Upper lobe of right lung (tissue), 1 donor: ENCODE measurements around the gene TRMT1. TPM values are rescaled to one million over a fixed set of nuclear protein-coding genes. Genes with fewer than 3 reads are reported as not detected.

Experiments used
- ATAC-seq: fragments of 200-7000 bp; cut with Tn5 transposase; one replicate; pipeline ENCODE4 v1.9.1; 2020; ENCODE audit warnings: mild to moderate bottlenecking, moderate library complexity
- DNase-seq: peaks from one replicate; pipeline ENCODE4 v3.0.0-alpha.2; 2020
- H3K27ac ChIP-seq: fragments of 200-600 bp; one replicate; pipeline ENCODE4 v1.8.0; 2022
- H3K27me3 ChIP-seq: fragments of 200-600 bp; one replicate; pipeline ENCODE4 v1.8.0; 2022; ENCODE audit warnings: mild to moderate bottlenecking
- H3K36me3 ChIP-seq: fragments of 200-600 bp; one replicate; pipeline ENCODE4 v1.8.0; 2022
- H3K4me1 ChIP-seq: fragments of 200-600 bp; one replicate; pipeline ENCODE4 v1.8.0; 2022
- H3K4me3 ChIP-seq: fragments of 200-600 bp; one replicate; pipeline ENCODE4 v1.8.0; 2022; ENCODE audit warnings: mild to moderate bottlenecking
- H3K9me3 ChIP-seq: fragments of 200-600 bp; one replicate; pipeline ENCODE4 v1.8.0; 2022
- intact Hi-C: fragments of 100-400 bp; cut with DNase I; formaldehyde crosslinking; loops from one replicate; pipeline ENCODE4 v1.11.0; 2022
- total RNA-seq: library from RNA; stranded (reverse); fragmentation: NEBNext Ultra II Directional; extraction: Animal tissue kit (Norgen Biotek cat#: 25700); gene quantifications from one replicate; pipeline ENCODE4 v1.2.1, GENCODE V29; 2021
- TF ChIP-seq, protein P1 (sequence below): fragments of 200-600 bp; IDR thresholded peaks from one replicate; pipeline ENCODE4 v1.8.0; 2022; ENCODE audit warnings: antibody characterized with exemption
- donor health status: DM: no; HTN: yes; CAD: no; lungs with severe emphysema.

Gene TRMT1
- total RNA-seq, 1 donor from 2014 or later = 33.7 TPM

DNA sequence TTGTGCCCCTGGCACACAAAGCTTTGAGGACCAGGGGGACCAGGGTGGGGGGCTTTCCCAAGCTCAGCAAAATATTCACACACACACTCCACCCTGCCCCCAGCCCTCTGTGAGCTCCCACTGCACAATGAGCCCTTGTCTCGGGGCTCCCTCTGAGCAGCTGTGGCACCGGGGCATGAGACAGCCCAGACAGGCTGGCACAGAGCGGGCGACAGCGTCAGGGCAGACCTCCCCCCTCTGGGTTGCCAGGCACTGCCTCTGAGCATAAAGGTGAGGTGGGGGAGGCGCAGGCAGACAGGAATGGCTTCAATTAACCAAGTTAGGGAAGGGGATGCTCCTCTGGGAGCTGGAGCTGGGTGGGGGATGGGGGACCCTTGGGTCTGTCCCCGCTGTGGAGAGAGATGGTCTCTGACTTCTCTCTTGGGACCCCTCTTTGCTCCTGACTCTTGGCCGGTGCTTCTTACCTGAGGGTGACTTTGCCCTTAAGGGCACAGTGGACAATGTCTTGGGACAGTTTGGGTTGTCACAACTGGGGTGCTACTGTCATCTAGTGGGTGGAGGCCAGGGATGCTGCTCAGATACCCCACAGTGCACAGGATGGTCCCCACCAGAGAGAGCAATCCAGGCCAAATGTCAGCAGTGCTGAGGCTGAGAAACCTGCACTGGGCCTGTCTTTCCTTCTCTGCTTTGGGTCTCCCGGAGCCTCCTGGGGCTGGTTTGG lies 44.2 kb downstream of the TRMT1 start:
- Histone ChIP-seq H3K4me1 (peaks cover 28% of the 10 kb centered on the region), H3K27ac (no peak overlapping the region)

DNA sequence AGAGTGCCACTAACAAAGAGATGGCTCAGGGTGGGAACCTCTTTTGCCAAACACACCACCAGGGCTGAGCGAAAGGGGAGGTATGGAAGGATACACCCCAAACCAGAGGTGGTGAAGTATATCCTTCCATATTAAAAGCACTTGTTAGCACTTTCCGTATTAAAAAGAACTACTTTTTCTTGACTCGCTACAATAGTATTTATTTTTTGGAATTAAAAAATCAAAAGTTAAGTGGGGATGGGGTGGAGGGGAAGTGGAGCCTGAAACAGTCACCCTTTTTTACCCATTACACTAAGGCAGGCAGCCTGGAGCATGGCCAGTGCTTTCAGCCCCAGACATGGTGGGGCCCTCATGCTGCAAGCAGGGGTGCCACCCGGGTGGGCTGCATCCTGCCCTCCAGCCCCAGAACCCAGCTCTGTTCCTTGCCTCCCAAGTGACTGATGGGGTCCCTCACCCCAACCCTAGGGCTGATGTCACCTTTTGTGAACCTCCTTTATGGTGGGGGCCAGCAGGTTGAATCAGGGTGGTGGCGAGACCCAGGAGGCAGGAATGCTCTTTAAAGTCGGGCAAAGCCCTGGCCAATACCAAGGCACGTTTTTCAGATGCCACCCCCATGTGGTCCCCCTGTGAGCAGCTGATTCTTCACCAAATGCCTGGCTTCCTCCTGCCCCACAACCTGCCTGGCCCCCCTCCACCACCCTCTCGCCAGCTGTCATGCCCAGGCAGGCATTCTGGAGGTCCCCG lies 44.9 kb downstream of the TRMT1 start:
- Histone ChIP-seq H3K27me3 (no peaks in the 10 kb centered on the region), H3K36me3 (peaks cover 17% of the 10 kb centered on the region), H3K9me3 (no peaks in the 10 kb centered on the region), H3K4me3 (no peak overlapping the region), H3K27ac (no peak overlapping the region), H3K4me1 (peaks cover 26% of the 10 kb centered on the region)
- DNase-seq (no peak), ATAC-seq (no peak)
- TF ChIP-seq, protein P1, sequence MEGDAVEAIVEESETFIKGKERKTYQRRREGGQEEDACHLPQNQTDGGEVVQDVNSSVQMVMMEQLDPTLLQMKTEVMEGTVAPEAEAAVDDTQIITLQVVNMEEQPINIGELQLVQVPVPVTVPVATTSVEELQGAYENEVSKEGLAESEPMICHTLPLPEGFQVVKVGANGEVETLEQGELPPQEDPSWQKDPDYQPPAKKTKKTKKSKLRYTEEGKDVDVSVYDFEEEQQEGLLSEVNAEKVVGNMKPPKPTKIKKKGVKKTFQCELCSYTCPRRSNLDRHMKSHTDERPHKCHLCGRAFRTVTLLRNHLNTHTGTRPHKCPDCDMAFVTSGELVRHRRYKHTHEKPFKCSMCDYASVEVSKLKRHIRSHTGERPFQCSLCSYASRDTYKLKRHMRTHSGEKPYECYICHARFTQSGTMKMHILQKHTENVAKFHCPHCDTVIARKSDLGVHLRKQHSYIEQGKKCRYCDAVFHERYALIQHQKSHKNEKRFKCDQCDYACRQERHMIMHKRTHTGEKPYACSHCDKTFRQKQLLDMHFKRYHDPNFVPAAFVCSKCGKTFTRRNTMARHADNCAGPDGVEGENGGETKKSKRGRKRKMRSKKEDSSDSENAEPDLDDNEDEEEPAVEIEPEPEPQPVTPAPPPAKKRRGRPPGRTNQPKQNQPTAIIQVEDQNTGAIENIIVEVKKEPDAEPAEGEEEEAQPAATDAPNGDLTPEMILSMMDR = no peak
- intact Hi-C loops = no loop called here

More for the DNA sequence above, 44.2 kb downstream of the TRMT1 start:
- Histone ChIP-seq H3K4me3 (no peak overlapping the region), H3K36me3 (peaks cover 17% of the 10 kb centered on the region), H3K27me3 (no peaks in the 10 kb centered on the region), H3K9me3 (no peaks in the 10 kb centered on the region)
- TF ChIP-seq, protein P1 = no peak
- ATAC-seq = no peak
- intact Hi-C loops = no loop called here
- DNase-seq = no peak

DNA sequence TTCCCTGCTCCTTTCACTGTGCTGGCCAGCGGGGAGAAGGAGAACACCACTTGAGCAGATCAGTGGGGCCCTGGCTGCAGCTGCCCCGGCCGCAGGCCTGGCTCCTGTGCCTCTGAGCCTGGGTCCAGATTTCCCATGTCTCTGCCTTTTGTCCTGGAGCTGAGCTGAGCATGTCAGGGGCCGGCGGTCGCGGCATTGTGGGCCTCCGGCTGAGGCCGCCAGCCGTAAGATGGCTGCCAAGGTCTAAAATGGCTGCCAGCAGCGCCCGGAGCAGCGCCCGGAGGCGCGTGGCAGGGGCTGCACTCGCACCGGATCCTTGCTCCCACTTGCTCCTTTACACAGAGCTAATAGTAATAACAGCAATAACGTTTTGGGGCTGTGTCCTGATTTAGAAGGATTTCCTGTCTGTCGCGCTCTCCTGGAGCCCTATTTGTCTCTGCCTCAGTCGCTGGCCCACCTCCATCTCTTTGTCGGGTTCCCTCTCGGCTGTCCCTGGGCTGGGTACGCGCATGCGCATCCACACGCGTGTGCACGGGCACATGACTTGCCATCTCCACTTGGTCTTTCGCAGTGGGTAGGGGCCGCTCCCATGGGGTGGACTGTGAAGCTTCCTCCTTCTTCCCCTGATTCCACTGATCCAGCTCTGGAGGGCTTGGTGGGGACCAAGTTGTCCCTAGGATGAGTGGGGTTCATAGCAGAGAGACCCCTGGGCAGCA lies 46.0 kb downstream of the TRMT1 start:
- Histone ChIP-seq H3K4me3 (no peak overlapping the region), H3K27me3 (no peaks in the 10 kb centered on the region), H3K36me3 (peaks cover 11% of the 10 kb centered on the region), H3K27ac (no peak overlapping the region), H3K9me3 (no peaks in the 10 kb centered on the region), H3K4me1 (peaks cover 29% of the 10 kb centered on the region)
- intact Hi-C loops = no loop called here
- DNase-seq (no peak), ATAC-seq (no peak)
- TF ChIP-seq, protein P1 = no peak

DNA sequence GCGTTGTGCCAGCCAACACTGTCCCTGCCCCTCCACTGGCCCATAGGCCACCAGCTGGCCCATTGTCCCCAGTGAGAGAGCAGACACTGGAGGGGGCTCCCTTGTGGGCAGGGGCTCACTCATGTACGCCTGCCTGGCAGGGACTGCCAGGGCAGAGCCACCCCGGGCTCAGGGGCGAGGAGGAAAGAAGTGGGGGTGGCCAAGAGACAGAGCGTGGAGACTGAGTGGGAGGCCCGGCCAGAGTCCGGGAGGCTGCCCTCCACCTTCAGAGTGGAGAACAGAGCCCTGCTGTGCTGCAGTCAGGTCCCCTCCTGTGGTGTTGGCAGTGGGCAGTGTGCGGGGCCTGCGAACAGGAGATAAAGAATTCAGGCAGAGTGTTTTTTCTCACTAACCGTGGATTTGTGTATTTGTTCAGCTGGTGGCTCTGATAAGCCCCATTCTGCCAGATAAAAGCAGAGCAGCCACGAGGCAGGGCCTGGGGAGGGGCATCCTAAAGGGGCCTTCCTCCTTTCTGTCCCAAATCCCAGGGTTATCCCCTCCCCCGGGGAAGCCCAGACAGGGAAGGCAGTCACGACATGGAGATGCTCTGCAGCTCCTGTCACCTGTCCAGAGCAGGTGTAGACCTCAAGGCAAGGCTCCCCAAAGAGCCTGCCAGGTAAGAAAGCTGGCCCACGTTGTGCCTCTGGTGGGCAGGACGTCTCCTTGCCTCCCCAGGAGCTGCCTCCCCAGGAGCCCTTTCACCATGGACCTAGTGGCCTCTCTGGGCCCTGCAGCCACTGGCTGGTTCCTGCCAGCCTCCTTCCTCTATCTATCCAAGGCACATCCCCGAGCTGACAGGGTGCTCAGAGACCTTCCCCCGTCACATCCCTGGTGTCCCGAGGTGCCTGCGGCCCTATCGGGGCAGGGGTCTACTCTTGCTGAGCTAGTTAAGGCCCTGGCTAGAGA lies 46.9 kb downstream of the TRMT1 start:
- Histone ChIP-seq H3K27ac (peak overlapping the region; percentile 17), H3K36me3 (peaks cover 9% of the 10 kb centered on the region), H3K27me3 (no peaks in the 10 kb centered on the region), H3K9me3 (no peaks in the 10 kb centered on the region), H3K4me1 (peaks cover 29% of the 10 kb centered on the region), H3K4me3 (no peak overlapping the region)
- DNase-seq (no peak), ATAC-seq (no peak)
- TF ChIP-seq, protein P1 = no peak
- intact Hi-C loops = no loop called here
